ENCODE measurements around the gene LSG1.
A peak's percentile ranks its signal among the peaks of the same experiment; 100 is the strongest.

LSG1 gene

DNA sequence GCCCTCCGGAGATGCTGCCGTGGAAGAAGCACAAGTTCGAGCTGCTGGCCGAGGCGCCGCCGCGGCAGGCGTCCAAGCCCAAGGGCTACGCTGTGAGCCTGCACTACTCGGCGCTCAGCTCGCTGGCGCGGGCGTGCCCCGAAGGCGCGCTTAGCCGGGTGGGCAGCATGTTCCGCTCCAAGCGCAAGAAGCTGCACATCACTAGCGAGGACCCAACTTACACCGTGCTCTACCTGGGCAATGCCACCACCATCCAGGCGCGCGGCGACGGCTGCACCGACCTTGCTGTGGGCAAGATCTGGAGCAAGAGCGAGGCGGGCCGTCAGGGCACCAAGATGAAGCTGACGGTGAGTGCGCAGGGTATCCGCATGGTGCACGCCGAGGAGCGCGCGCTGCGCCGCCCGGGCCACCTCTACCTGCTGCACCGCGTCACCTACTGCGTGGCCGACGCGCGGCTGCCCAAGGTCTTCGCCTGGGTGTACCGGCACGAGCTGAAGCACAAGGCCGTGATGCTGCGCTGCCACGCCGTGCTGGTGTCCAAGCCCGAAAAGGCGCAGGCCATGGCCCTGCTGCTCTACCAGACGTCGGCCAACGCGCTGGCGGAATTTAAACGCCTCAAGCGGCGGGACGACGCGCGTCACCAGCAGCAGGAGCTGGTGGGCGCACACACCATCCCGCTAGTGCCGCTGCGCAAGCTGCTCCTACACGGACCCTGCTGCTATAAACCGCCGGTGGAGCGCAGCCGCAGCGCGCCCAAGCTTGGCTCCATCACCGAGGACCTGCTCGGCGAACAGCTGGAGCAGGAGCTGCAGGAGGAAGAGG, 15.0 kb upstream of the LSG1 start:
- DNase-seq, result no peak

- DNase-seq, result no peak
Measured at GRCh38 chr3:194686414-194686815, 14.4 kb upstream of the LSG1 start.

DNA sequence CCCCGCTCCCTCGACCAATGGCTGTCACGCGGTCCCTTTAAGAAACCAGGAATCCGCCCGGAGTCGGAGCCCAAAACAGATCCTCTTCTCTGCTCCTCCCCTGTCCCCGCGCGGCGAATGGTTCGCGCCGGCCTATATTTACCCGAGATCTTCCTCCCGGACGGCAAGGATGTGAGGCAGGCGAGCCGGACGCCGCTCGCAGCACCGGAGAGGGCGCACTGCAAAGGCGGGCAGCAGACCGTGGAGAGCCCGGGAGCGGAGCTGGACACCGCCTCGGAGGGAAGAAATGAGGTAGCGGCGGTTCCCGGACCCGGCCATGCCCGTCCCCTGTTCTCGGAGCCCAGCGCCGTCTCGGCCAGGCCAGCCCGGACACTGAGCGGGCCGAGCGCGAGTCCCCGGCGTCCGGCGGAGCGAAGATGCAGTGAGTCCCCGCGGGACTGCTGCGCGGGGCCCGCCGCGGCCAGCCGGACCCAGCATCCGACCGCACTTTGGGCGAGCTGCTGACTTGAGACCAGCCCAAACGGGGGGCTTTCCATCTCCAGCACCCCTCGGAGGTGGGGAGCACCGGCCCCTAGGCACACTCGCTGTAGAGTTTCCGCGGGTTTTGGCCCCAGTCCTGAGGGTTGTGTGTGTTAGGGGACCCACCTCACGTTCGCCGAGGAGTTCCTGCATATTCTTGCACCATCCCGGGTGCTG, 13.9 kb upstream of the LSG1 start, which contains the start of gene FAM43A:
TSS of gene FAM43A (plus strand) at position 166 of the 696 bp plus-strand sequence. CDS start 944 bp downstream, outside the sequence.
- DNase-seq, result no peak

GRCh38 chr3:194685065-194685717, 13.2 kb upstream of the LSG1 start:
- no peak for DNase-seq

DNA sequence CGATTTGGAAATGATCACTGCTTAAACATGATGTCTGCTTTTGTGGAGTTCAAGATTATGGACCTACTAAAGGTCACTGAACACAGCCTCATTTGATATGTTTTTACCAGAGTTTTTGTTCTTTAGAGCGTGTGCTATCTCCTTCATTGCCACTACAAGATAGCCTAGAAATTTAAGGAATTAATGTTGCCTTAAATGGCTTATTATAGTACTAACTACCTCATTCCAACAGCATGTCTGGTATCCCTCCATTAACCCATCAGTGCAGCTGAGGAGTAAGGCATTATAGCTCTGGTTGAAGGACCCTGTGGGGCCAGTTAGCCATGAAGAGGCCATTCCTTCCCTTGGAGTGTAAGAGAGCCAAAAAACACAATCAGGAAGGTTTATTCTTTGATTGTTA, 11.4 kb upstream of the LSG1 start:
- no peak for DNase-seq

DNA sequence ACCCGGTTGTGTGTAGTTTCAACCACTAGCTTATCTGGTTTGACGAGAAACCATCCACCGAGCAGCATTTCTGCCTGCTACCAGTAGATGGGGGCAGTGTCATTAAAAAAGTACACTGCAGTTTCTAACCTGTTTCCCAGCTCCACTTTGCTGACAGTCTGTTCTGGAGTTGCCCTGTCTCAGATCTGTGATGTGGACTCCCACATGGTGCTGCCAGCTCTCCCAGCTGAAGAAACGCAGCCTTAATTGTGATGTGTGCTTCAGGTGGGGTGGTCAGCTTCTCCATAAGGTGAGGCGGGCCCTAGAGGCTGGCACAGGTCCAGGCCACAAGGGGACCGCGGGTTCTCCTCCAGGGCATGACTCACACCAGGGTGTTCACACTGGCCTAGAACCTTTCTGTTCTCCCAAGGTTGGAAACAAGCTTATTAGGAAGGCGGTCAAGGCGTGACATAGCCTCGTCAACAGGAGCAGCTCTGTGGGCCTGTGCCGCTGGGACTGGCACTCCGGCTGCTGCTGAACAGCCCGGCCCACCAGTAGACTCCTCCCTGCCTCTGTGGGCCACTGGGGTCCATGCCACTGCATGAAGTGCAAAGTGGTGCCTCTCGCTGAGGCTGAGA, 10.8 kb upstream of the LSG1 start:
- DNase-seq, result peak; percentile 40

DNA sequence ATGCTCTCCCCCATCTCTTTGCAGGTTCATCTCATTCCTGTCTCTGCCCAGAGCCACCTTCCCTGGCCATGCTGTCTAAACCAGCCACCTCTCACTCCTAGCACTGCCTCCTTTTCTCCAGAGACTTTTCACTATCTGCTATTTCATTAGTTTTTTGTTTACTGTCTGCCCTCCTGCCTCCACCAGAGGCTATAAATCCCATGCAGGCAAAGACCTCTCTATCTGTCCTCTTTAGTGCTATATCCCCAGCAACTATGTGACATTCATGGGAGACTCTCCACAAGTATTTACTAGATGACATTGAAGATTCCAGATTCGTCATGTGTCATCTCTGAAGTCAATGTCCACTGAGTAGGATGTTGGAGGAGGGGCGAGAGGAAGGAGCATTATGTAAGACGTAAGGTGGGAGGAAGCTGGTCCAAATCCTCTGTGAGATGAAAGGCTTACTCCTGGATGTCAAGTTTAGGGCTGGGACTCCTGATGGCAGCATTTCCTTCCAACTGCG, 10.2 kb upstream of the LSG1 start:
- DNase-seq, result no peak

DNA sequence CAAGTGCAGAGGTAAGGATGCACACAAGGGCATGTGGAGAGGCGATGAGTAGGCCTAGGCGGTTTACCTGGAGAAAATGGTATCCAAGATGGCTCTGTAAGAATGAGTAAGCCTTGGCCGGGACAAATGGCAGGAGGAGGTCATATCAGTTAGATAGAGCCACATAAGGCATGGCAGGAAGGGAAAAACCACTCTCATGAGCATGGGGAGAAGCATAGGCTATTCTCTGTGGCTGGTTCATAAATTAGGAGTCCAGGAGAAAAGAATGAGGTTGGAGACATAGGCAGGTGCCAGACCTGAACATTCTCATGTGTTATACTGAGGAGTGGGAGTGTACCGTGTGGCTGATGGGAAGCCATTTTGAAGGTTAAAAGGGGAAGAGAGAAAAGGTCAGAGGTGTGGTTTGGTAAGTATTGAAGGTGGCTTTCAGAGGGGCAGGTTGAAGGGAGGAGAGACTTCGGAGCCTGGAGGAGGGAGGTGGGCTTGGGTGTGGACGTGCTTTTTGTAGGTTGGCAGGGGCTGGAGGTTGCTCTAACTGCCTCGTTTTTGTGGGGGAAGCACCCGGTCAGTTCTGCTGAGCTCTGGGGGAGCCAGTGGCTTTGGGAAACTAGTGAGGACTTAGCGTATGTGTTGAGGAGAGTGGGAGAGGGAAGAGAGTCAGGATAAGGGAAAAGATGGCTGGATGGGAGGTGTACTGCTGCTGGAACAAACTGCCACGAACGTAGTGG, 9.1 kb upstream of the LSG1 start:
- no peak for DNase-seq

- no peak for DNase-seq
Measured at GRCh38 chr3:194676471-194676870, 4.5 kb upstream of the LSG1 start.

DNA sequence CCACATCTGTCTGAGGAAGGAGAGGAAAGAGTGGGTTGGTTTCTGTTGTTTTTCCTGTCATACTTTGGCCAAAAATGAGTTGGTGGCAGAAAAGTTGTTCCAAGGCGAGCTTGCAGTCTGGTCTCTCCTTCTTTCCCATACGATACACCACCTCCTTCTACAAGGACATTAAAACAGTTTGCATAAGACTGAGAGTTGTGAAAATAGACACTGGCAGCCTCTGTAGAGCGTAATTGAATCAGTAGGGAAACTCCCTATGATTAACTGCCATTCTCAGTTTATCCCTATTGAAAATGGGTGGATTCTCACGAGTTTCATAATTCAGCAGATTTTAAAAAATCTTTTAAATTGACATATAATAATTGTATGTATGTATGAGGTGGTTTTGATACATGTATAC, 3.7 kb upstream of the LSG1 start:
- no peak for DNase-seq

DNA sequence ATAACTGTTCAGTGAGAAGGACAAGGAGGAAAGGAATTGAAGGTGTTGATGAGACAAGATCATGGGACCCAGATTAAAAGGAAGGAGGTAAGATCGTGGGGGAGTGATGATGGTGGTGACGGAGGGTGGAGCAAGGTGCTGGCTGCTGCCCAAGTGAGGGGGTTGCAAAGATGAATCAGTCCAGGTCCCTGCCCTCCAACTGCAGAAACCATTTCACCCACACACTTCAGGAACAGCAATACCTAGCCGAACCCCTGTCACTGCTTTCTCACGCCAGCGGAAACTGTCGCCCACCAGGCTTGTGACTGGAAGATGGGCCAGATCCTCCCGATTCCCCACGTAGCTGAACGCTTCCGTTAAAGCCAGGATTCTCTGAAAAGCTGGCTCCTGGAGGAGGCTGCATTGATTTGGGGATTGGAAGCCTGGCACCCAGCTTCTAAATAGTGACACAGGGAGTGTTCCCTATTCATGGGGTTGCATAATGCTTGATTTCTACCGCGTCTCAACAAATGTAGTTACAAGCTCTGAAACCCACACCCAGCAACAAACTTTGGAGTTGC, 3.2 kb upstream of the LSG1 start:
- DNase-seq, result no peak

DNA sequence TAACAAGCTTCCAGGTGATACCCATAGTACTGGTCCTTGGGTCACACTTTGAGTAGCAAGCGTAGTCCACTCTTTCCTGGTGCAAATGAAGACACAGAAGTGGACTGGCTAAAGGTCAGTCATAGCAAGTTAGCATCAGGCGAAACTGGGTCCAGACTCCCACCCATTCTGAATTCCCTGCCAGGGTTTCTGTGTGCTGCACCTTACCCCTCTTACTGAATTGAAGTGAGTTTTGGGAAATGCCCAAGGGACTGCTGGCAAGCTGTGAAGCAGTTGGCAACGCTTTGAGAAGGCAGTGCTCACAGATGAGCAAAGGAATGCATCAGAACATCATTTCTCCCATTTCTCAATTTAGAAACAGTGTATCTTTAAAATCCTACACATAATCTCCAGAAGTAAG, 1.8 kb upstream of the LSG1 start:
- DNase-seq, result no peak

- DNase-seq, result no peak
Measured at GRCh38 chr3:194672876-194673275, 885 bp upstream of the LSG1 start.

- DNase-seq, result no peak
Measured at GRCh38 chr3:194671511-194671899, 486 bp downstream of the LSG1 start.

DNA sequence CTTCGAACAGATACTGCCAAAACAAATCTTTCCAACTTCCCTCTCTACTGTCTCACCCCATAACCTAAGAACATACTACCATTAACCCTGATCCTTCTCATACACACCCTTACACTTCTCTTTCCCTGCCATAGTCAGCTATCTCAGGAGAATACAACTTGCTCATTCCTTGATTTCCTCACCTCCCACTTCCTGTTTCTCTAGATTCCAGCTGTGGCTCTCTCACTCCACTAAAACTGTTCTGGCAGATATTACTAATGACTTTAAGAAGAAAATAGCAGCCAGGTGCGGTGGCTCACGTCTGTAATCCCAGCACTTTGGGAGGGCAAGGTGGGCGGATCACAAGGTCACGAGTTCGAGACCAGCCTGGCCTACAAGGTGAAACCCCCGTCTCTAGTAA, 4.6 kb downstream of the LSG1 start:
- DNase-seq, result no peak

DNA sequence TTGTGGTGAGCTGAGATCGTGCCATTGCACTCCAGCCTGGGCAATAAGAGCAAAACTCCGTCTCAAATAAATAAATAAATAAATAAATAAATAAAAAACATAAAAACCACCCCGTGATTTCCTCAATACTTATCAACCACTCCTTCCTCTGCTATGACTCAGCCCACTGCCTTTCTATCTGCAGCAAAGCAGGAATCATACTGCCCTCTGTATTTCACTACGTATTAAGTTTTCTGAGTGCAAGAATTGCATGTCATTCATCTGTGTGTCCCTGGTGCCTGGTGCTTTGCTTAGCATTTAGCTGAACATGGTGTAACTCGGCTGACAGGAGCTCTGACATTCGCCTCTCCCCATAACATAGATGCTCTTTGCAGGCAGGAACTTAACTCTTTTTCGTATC, 7.1 kb downstream of the LSG1 start:
- no peak for DNase-seq

- DNase-seq, result no peak
Measured at GRCh38 chr3:194661946-194662345, 10.0 kb downstream of the LSG1 start.

DNA sequence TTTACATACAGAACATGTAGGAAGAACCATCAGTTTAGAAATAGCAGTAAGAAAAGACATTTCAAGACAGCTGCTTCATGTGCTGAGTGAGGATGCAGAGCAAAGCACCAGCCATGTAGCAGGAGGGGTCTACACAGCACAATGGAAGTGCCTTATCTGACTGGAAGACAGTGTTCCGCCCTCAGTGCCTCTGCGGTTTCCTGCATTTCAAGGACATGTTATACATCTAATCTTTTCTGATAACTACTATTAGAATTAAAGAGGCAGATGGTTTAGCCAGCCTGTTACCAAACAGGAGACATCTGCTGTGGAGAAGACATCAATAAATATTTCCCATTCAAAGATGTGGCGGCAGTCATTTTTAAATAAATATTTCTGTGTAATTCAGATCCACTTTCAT, 10.6 kb downstream of the LSG1 start:
- DNase-seq, result no peak

DNA sequence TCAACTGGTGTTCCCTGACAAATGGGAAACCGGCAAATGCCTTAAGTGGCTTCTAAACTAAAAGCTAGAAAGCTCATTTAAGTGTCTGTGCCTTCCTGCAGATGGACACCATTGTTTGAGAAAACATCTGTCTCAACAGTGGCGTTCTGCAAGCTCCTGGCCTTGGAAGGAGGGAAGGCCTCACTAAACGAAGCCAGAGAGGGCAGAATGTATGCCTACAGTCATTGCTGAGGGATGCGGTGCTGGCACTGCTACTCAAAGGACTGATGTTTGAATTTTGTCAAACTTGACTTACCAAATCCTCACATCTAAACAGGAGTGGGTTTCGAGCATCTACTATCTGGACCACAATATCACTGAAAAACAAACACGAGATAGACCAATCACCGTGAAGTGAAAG, 12.2 kb downstream of the LSG1 start:
- no peak for DNase-seq

DNA sequence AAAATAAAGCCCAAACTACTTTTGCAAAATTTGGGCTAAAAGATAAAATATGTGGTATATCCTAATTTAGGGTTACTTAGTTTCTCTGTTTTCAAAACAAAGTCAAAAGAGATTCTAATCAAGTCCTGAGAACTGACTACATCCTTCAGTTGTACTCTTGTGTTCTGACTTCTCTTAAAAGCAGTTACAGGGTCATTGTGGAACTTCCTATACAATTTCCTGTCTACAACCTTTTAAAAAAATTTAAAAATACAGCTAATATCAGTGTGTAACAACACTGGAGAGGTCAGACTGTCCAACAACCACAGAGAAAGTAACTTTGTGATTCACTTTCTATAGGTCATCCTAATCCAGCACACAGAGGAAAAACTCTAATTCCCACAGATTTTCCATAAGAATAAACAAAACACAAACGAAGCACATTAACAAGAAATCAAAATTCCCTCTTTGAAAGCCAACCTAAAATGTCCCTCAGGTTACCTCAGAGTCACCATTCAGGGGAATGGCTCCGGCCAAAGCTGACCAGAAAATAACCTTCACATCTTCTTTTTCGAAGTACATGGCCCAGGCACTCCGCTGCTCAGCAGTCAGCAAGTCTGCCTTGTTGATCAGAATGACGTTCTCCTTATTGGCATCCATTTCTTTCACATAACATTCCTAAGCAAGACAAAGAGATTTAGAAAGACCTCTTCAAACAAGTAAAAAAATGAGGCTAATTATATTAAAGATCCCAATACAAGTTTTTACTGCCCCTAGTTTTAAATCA, 13.3 kb downstream of the LSG1 start:
- no peak for DNase-seq

- DNase-seq, result no peak
Measured at GRCh38 chr3:194657439-194657838, 14.6 kb downstream of the LSG1 start.

Measured in NK-92 treated with Interleukin-12 subunit alpha and Interleukin-12 subunit beta, amount 100 ng/mL, for 24 hours (cell line).